ENCODE results near the gene NAALADL2.
"Not testable (repeated sequence)": the region's sequence is repeated elsewhere in the genome, so short reads cannot be mapped to it uniquely, and the experiment has no call there.

NAALADL2 gene

GRCh38 chr3:175077216-175077615 is 218.1 kb downstream of the NAALADL2 start:
- DNase-seq = no peak

GRCh38 chr3:175082631-175083030 is 223.5 kb downstream of the NAALADL2 start:
- no peak for DNase-seq

GRCh38 chr3:175087128-175087527 is 228.0 kb downstream of the NAALADL2 start:
- DNase-seq = not testable (repeated sequence)

GRCh38 chr3:175088766-175089380 is 229.7 kb downstream of the NAALADL2 start:
- no peak for DNase-seq

- DNase-seq = no peak
Measured at GRCh38 chr3:175091426-175092114, 232.4 kb downstream of the NAALADL2 start.

- DNase-seq = no peak
Measured at GRCh38 chr3:175093748-175094147, 234.6 kb downstream of the NAALADL2 start.

GRCh38 chr3:175094344-175094743 is 235.2 kb downstream of the NAALADL2 start:
- no peak for DNase-seq

- DNase-seq = no peak
Measured at GRCh38 chr3:175098644-175099043, 239.5 kb downstream of the NAALADL2 start.

GRCh38 chr3:175102161-175102560 is 243.0 kb downstream of the NAALADL2 start:
- no peak for DNase-seq

GRCh38 chr3:175103298-175103697 is 244.2 kb downstream of the NAALADL2 start:
- no peak for DNase-seq

- DNase-seq = no peak
Measured at GRCh38 chr3:175105066-175105465, 245.9 kb downstream of the NAALADL2 start.

GRCh38 chr3:175107231-175107630 is 248.1 kb downstream of the NAALADL2 start:
- no peak for DNase-seq

- DNase-seq = no peak
Measured at GRCh38 chr3:175107995-175108394, 248.9 kb downstream of the NAALADL2 start.

GRCh38 chr3:175108613-175109151 is 249.5 kb downstream of the NAALADL2 start:
- no peak for DNase-seq

GRCh38 chr3:175111036-175111435 is 251.9 kb downstream of the NAALADL2 start:
- no peak for DNase-seq

GRCh38 chr3:175118382-175118941 is 259.3 kb downstream of the NAALADL2 start:
- no peak for DNase-seq

GRCh38 chr3:175121225-175121624 is 262.1 kb downstream of the NAALADL2 start:
- no peak for DNase-seq

GRCh38 chr3:175127075-175127662 is 268.0 kb downstream of the NAALADL2 start:
- DNase-seq = no peak

- no peak for DNase-seq
Measured at GRCh38 chr3:175129126-175129525, 270.0 kb downstream of the NAALADL2 start.

- DNase-seq = no peak
Measured at GRCh38 chr3:175129571-175129970, 270.4 kb downstream of the NAALADL2 start.

- not testable (repeated sequence) for DNase-seq
Measured at GRCh38 chr3:175131866-175132265, 272.7 kb downstream of the NAALADL2 start.

GRCh38 chr3:175132706-175133105 is 273.6 kb downstream of the NAALADL2 start:
- not testable (repeated sequence) for DNase-seq

GRCh38 chr3:175144368-175144767 is 285.2 kb downstream of the NAALADL2 start:
- no peak for DNase-seq

GRCh38 chr3:175146258-175146657 is 287.1 kb downstream of the NAALADL2 start:
- DNase-seq = no peak

Data from activated CD4-positive, CD25-positive, alpha-beta regulatory T cell (primary cell).